Uterus (tissue), 2 donors: ENCODE measurements around the gene FIP1L1.

Experiments used
- CTCF ChIP-seq, 4 experiments: fragments of 200-600 bp in 2 of 4; fragments of 450-650 bp in 2 of 4; sonication (generic) in 2 of 4; IDR thresholded peaks; one replicate each; pipeline ENCODE4 v1.5.1; 2016 to 2019; ENCODE audit warnings: antibody characterized with exemption in 4 of 4, mild to moderate bottlenecking in 2 of 4, moderate library complexity in 1 of 4
- POLR2A ChIP-seq, 2 donors: fragments of 450-650 bp; IDR thresholded peaks; one replicate each; pipeline ENCODE4 v1.6.1; 2016; ENCODE audit warnings: antibody characterized with exemption in 2 of 2, mild to moderate bottlenecking in 1 of 2, moderate library complexity in 1 of 2

GRCh38 chr4:53361451-53361850 is 16.0 kb upstream of the FIP1L1 start:
- TF ChIP-seq CTCF (IDR thresholded peaks at IDR 0.05) (no peak), POLR2A (IDR thresholded peaks at IDR 0.05) (no peak)
